Effector memory CD8-positive, alpha-beta T cell (primary cell): ENCODE measurements around the gene MBD3L2B.
A peak's percentile ranks its signal among the peaks of the same experiment; 100 is the strongest.

ENCODE experiments used
- ATAC-seq: fragments of 150-1000 bp; cut with Tn5 transposase; replicated peaks from 2 replicates; pipeline ENCODE4 v1.10.0; 2021; ENCODE audit warnings: mild to moderate bottlenecking, moderate library complexity
- DNase-seq, 3 experiments: peaks; one replicate each; pipeline ENCODE4 v3.0.0; 2021
- H3K27ac Mint-ChIP-seq, 2 donors: one replicate each; pipeline ENCODE4 v1.8.0; 2022; ENCODE audit warnings: mild to moderate bottlenecking in 2 of 2, mixed read lengths in 2 of 2, moderate library complexity in 2 of 2
- H3K27me3 Mint-ChIP-seq, 2 donors: one replicate each; pipeline ENCODE4 v1.8.0; 2022; ENCODE audit warnings: mixed read lengths in 2 of 2
- H3K36me3 Mint-ChIP-seq: one replicate; pipeline ENCODE4 v1.8.0; 2022; ENCODE audit warnings: mild to moderate bottlenecking, moderate library complexity, mixed read lengths; ENCODE audit not compliant: insufficient read depth
- H3K4me1 Mint-ChIP-seq, 2 donors: one replicate each; pipeline ENCODE4 v1.8.0; 2022; ENCODE audit warnings: low read depth in 2 of 2, mixed read lengths in 2 of 2
- H3K4me3 Mint-ChIP-seq, 2 donors: one replicate each; pipeline ENCODE4 v1.8.0; 2022; ENCODE audit warnings: mild to moderate bottlenecking in 2 of 2, mixed read lengths in 2 of 2, moderate library complexity in 2 of 2
- H3K9me3 Mint-ChIP-seq, 2 donors: one replicate each; pipeline ENCODE4 v1.8.0; 2022; ENCODE audit warnings: mixed read lengths in 2 of 2

MBD3L2B gene

DNA sequence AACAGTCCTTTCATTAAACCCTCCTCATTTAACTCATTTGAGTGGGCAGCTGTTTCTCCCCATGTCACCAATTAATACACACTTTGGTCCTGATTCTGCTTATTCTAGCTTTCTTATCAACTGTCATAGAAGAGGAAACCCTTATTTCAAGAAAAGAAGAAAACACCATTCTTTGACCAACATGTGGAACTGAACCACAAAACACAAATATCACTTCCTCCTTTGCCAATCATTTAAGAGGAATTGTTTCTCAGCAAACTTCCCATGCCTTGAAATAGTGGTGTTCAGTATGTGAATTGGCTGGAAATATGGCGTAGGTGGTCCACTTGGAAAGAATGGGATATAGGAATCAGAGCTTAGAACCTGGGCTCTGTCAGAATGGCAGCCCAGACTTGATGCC, 20.4 kb downstream of the MBD3L2B start:
- Mint-ChIP-seq H3K9me3 (no peaks in the 10 kb centered on the region), H3K4me1 (peaks cover 3 to 4% of the 10 kb centered on the region in 2 donors), H3K4me3 (no peak overlapping the region), H3K27ac (no peak overlapping the region), H3K36me3 (peaks cover 3% of the 10 kb centered on the region), H3K27me3 (peaks cover 12 to 22% of the 10 kb centered on the region in 2 donors)
- ATAC-seq (no peak), DNase-seq (no peak)

DNA sequence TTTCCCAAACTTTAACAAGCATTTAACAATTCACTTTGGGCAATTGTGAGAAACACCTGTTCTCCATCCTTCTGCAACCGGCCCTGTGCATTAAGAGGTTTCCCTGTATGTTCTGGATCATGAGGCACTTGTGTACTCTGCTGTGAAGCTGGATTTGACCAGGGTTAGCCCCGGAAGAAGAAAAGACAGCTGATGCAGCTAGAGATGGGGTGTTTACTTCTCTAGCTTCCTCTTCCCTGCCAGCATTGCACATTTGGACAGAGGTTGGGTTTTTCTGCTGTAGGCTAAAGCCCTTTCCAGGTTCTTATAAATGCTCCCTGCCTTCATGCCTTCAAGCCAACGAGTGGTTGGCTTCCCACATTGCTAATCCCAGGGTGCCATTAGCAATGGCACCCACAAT, 20.9 kb downstream of the MBD3L2B start:
- H3K4me3 Mint-ChIP-seq, result no peak overlapping the region
- peaks cover 1 to 4% of the 10 kb centered on the region in 2 donors for H3K9me3 Mint-ChIP-seq
- H3K36me3 Mint-ChIP-seq, result peaks cover 6% of the 10 kb centered on the region
- H3K27ac Mint-ChIP-seq, result no peak overlapping the region
- no peak for ATAC-seq
- H3K27me3 Mint-ChIP-seq, result peaks cover 12 to 22% of the 10 kb centered on the region in 2 donors
- no peak for DNase-seq
- H3K4me1 Mint-ChIP-seq, result peaks cover 3 to 6% of the 10 kb centered on the region in 2 donors

DNA sequence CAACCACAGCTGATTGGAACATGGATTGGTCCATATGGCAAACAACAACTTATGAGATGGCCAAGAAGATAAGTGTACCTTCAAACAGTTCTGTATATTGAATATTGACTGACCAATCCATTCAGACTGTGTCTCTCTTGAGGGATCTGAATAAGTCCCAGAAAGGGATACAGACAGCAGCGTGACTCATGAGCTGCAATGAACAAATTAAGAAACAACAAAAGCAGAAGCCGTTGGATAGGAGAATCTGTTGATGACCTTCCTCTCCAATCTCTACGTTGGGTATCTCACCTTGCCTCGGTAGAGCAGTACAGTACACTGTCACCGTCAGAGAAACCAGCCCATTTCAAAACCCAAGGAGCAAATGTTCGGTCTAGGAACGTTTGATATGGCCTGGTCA, 21.3 kb downstream of the MBD3L2B start:
- Mint-ChIP-seq H3K27ac (no peak overlapping the region), H3K36me3 (peaks cover 10% of the 10 kb centered on the region), H3K27me3 (peaks cover 12 to 22% of the 10 kb centered on the region in 2 donors), H3K9me3 (peaks cover 5 to 8% of the 10 kb centered on the region in 2 donors), H3K4me3 (no peak overlapping the region), H3K4me1 (peaks cover 6 to 10% of the 10 kb centered on the region in 2 donors)
- ATAC-seq (no peak), DNase-seq (no peak)

DNA sequence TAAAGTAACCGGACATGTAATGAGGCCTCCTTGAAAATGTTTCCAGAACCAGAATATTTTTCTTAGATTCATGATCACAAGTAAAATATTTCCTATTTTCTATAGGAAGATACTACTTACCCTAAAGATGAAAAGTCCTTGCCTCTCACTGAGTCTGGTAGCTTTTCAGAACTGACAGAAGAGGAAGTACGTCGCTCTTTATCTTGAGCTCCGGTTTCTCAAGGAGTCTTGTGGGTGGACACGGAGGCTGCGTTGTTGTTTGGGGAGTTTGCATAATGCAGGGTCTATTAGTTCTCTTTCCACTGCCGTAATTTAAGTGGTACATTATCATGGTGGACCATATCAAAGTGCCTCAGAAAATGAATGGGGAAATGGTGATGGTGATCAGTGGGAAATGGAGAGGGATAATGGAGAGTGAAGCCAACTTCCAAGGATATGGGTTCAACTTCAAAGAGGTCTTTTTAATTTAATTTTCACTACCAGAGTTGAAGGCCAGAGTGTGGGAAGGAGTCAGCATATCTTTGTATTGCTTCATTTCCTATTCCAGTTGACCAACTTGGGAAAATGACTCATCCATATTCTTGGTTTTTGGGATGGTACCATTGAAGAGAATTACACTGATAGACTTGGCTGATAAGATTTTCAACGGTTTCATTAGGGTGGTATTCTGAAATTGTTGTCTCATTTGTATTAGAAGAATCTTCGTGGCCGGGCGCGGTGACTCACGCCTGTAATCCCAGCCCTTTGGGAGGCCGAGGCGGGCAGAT, 23.4 kb downstream of the MBD3L2B start:
- DNase-seq, result no peak
- no peak for ATAC-seq
- H3K9me3 Mint-ChIP-seq, result peaks cover 7 to 11% of the 10 kb centered on the region in 2 donors
- H3K4me3 Mint-ChIP-seq, result no peak overlapping the region
- H3K4me1 Mint-ChIP-seq, result peaks cover 3 to 8% of the 10 kb centered on the region in 2 donors
- no peak overlapping the region for H3K27ac Mint-ChIP-seq
- H3K36me3 Mint-ChIP-seq, result peaks cover 10% of the 10 kb centered on the region
- peaks cover 12 to 22% of the 10 kb centered on the region in 2 donors for H3K27me3 Mint-ChIP-seq

DNA sequence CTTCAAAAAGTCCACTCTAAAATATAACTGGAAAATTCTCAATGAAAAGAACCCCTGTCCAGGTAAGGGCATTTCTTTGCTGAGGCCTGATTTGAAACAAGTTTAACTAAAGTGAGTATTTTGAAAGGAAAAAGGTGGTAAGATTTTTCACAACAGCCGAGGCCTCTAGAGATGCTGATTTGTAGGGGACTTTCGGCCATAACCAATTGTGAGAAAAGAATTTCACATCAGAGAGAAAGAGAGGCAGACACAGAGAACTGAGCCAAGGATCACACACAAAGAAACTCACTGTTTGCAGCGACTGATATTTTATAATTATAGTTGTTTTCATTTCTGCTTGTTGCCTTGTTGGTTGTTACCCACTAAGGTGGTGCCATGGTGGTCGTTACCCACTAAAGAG, 24.4 kb downstream of the MBD3L2B start:
- Mint-ChIP-seq H3K4me3 (no peak overlapping the region), H3K27ac (no peak overlapping the region), H3K27me3 (peaks cover 12 to 18% of the 10 kb centered on the region in 2 donors), H3K9me3 (peaks cover 7 to 11% of the 10 kb centered on the region in 2 donors), H3K4me1 (peaks cover 3 to 8% of the 10 kb centered on the region in 2 donors), H3K36me3 (peaks cover 10% of the 10 kb centered on the region)
- ATAC-seq, result no peak
- DNase-seq, result no peak

DNA sequence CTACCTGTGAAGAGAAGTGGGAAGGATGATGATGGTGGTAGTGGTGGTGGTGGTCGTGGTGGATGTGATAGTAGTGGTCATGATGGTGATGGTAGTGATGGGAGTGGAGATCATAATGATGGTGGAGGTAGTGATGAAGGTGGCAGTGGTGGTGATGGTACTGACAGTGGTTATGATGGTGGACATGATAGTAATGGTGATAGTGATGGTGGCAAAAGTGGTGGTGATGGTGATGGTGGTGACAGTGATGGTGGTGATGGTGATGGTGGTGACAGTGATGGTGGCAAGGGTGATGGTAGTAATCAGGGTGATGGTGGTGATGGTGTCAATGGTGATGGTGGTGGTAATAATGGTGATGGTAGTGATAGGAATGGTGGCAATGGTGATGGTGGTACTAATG, 26.2 kb downstream of the MBD3L2B start:
- H3K27ac Mint-ChIP-seq, result peak overlapping the region in 1 of 2 donors; percentile 32
- DNase-seq, result no peak
- peaks cover 3 to 8% of the 10 kb centered on the region in 2 donors for H3K4me1 Mint-ChIP-seq
- peaks cover 10% of the 10 kb centered on the region for H3K36me3 Mint-ChIP-seq
- no peak for ATAC-seq
- H3K9me3 Mint-ChIP-seq, result peaks cover 7 to 11% of the 10 kb centered on the region in 2 donors
- H3K4me3 Mint-ChIP-seq, result no peak overlapping the region
- peaks cover 5 to 9% of the 10 kb centered on the region in 2 donors for H3K27me3 Mint-ChIP-seq

DNA sequence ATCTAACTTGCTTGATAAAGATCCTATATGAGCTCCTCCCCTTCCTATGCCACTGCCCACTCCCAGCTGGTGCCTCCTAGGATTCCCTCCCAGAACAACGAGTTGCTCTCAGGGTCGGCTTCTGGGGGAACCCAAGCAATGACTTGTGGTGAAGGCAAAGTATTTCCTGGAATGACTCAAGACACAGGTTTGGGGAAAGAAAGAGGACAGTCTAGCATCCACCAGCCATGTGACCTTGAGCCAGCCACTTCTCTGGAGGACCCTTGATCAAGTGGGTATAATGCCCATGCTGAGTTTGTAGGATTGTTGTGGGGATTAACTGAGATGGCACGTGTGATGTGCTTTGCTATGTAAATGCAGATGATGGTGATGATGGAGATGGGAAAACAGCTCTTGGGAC, 33.0 kb downstream of the MBD3L2B start:
- Mint-ChIP-seq H3K4me3 (no peak overlapping the region), H3K36me3 (no peaks in the 10 kb centered on the region), H3K4me1 (no peaks in the 10 kb centered on the region), H3K27me3 (peaks cover 22 to 36% of the 10 kb centered on the region in 2 donors), H3K9me3 (peaks cover 4 to 7% of the 10 kb centered on the region in 2 donors), H3K27ac (no peak overlapping the region)
- no peak for ATAC-seq
- no peak for DNase-seq

DNA sequence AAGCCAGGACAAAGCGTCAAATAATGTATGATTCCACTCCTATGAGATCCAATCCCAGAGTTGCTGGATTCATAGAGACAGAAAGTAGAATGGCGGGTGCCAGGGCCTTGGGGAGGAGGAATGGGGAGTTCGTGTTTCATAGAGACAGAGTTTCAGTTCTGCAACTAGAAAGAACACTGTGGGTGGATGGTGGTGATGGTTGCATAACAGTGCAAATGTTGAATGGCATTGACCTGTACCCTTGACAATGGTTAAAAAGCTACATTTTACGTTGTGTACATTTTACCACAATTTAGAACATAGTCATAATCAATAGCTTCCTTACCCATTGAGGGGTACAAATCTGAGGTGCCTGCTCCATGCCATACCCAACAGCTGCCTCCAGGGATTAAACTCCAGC, 33.4 kb downstream of the MBD3L2B start:
- Mint-ChIP-seq H3K27ac (no peak overlapping the region), H3K4me3 (no peak overlapping the region), H3K36me3 (no peaks in the 10 kb centered on the region), H3K27me3 (peaks cover 26 to 36% of the 10 kb centered on the region in 2 donors), H3K9me3 (peaks cover 6 to 7% of the 10 kb centered on the region in 2 donors), H3K4me1 (no peaks in the 10 kb centered on the region)
- no peak for ATAC-seq
- no peak for DNase-seq

DNA sequence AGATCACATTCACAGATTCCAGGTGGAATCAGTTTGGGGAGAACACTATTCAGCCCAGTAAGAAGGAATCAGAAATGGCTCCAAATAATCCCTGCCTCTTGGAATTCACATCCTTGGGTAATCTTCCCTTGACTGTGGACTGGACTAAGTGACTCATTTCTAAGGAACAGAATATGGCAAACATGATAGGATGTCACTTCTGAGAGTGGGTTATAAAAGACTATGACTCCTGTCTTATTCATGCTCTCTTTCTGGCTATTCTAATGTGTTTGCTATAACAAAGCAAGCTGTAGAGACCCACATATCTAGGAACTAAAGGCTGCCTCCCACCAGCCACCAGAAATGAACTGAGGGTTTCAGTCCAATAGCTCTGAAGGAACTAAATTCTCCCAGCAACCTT, 37.8 kb downstream of the MBD3L2B start:
- Mint-ChIP-seq H3K27ac (no peak overlapping the region), H3K4me1 (no peaks in the 10 kb centered on the region), H3K36me3 (peaks cover 3% of the 10 kb centered on the region), H3K9me3 (peaks cover 6 to 7% of the 10 kb centered on the region in 2 donors), H3K4me3 (no peak overlapping the region), H3K27me3 (peaks cover 27 to 39% of the 10 kb centered on the region in 2 donors)
- no peak for ATAC-seq
- no peak for DNase-seq

DNA sequence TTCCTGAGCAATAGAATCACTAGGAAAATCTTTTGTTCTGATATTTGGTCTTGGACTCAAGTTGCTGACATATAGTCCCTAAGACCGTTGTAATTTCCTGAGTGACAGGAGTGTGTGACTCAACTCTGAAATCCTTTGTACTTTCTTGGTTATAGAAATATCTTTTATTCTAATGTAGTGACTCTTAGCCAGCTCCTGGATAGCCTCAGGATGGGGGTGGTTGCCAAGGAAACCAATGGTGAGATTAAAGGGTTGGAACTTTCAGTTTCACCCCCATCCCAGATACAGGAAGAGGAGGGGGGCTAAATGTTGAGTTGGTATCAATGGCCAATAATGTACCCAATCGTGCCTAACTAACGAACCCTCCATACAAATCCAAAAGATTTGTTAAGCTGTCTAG, 41.8 kb downstream of the MBD3L2B start:
- DNase-seq (no peak), ATAC-seq (no peak)
- Mint-ChIP-seq H3K27ac (no peak overlapping the region), H3K27me3 (peaks cover 17 to 45% of the 10 kb centered on the region in 2 donors), H3K36me3 (peaks cover 3% of the 10 kb centered on the region), H3K9me3 (peaks cover 0 to 7% of the 10 kb centered on the region in 2 donors), H3K4me3 (no peak overlapping the region), H3K4me1 (no peaks in the 10 kb centered on the region)

DNA sequence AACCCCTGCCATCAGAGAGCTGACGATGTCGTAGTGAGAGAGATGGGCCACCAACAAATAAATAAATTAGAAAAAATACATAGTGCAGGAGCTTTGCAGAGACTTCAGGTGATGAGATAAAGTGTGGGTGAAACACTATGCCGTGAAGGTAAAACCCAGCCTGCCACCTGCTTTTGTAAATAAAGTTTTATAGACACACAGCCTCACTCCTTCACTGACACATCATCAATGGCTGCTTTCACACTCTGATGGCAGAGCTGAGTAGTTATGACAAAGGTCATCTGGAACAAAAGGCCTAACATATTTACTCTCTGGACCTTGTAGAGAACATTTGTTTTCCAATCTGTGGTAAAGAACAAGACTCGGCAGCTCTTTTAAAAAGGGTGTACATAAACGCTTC, 45.0 kb downstream of the MBD3L2B start:
- peaks cover 0 to 3% of the 10 kb centered on the region in 2 donors for H3K9me3 Mint-ChIP-seq
- H3K27me3 Mint-ChIP-seq, result peaks cover 17 to 44% of the 10 kb centered on the region in 2 donors
- H3K36me3 Mint-ChIP-seq, result peaks cover 3% of the 10 kb centered on the region
- DNase-seq (no peak), ATAC-seq (no peak)
- no peaks in the 10 kb centered on the region for H3K4me1 Mint-ChIP-seq
- H3K27ac Mint-ChIP-seq, result no peak overlapping the region
- no peak overlapping the region for H3K4me3 Mint-ChIP-seq

DNA sequence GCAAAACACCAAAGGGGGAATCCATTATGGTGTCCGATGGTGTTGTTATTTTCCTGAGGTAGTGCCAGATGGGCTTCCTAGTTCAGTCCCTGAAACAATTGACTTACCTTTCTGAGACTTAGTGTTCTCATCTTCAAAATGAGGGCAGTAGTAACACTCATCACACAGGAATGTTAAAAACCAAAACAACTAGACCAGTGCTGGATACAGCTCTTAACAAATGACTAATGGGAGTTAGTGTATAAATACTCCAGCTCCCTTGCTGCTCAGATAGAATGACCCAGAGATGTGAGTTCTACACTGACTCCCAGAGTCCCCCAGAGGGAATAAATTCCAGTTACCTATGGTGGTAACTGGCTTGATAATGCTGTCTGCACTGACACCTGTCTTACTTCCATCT, 49.9 kb downstream of the MBD3L2B start:
- ATAC-seq, result no peak
- no peaks in the 10 kb centered on the region for H3K9me3 Mint-ChIP-seq
- DNase-seq, result no peak
- no peaks in the 10 kb centered on the region for H3K36me3 Mint-ChIP-seq
- no peak overlapping the region for H3K27ac Mint-ChIP-seq
- H3K4me1 Mint-ChIP-seq, result no peaks in the 10 kb centered on the region
- H3K4me3 Mint-ChIP-seq, result no peak overlapping the region
- H3K27me3 Mint-ChIP-seq, result peaks cover 12 to 40% of the 10 kb centered on the region in 2 donors

DNA sequence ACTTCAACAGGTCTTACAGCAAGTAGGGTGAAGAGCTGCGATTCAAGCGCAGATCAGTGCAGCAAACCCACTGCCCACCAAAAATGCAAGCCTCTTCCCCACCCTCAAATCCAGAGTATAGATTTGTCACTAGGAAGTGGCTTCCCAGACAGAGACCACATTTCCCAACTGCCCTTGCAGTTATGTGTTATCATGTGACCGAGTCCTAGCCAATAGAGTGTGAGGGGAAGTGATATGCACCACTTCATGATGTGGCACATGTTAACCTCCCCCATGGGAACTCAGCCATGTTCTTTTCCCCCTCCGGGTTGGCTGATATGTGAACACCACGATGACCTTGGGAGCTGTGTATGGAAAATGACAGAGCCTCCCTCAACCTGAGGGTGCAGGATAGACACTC, 50.8 kb downstream of the MBD3L2B start:
- Mint-ChIP-seq H3K9me3 (no peaks in the 10 kb centered on the region), H3K4me3 (no peak overlapping the region), H3K4me1 (no peaks in the 10 kb centered on the region), H3K27ac (no peak overlapping the region), H3K27me3 (peaks cover 12 to 33% of the 10 kb centered on the region in 2 donors), H3K36me3 (no peaks in the 10 kb centered on the region)
- no peak for DNase-seq
- no peak for ATAC-seq

DNA sequence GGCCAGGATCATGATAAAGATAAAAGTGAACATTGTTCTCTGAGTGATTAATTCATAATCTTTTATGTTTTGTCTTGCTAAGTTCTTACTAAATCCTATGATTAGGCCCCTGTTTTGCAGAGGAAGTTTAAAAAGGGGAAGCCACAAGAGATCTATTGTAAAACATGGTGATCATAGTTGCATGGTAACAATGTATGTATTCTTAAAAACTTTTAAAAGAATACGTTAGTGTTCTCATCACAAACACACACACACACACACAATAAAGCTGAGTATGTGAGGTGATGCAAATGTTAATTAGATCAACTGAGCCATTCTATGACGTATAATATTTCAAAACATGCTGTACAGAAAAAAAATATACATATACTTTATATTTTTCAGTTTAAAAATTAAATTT, 51.2 kb downstream of the MBD3L2B start:
- no peak for ATAC-seq
- H3K27me3 Mint-ChIP-seq, result peaks cover 9 to 29% of the 10 kb centered on the region in 2 donors

More for the DNA sequence above, 51.2 kb downstream of the MBD3L2B start:
- Mint-ChIP-seq H3K4me3 (no peak overlapping the region), H3K9me3 (no peaks in the 10 kb centered on the region), H3K27ac (no peak overlapping the region), H3K36me3 (no peaks in the 10 kb centered on the region), H3K4me1 (no peaks in the 10 kb centered on the region)
- DNase-seq, result no peak
